ENCODE data around the gene NANOS1.

NANOS1 gene

GRCh38 chr10:119029613-119030420, at the start of gene NANOS1:
TSS of gene NANOS1 (plus strand) at chr10:119029714. CDS start at chr10:119029802, 88 bp downstream.
- peak; percentile 74 for DNase-seq

- DNase-seq: no peak
Measured at GRCh38 chr10:118980135-118980865, 49.2 kb upstream of the NANOS1 start.

DNA sequence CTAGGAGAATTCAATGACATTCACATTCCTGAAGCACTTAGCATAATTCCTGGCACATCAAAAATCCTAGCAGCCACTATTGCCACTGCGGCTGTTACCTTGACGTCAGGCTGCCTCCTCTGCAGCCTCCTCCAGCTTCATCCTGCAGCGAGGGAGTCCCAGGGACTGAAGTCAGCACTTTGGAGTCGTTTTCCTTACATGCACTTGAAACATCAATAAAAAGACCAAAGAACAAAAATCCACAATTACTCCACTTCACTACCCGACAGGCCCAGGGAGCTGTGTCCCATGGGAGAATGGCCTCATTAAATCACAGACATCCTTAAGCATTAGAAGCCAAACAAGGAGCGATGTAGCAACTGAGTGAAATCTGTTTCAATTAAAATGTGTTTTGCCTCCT, 48.6 kb upstream of the NANOS1 start:
- DNase-seq: no peak

- DNase-seq: no peak
Measured at GRCh38 chr10:118981946-118982345, 47.6 kb upstream of the NANOS1 start.

DNA sequence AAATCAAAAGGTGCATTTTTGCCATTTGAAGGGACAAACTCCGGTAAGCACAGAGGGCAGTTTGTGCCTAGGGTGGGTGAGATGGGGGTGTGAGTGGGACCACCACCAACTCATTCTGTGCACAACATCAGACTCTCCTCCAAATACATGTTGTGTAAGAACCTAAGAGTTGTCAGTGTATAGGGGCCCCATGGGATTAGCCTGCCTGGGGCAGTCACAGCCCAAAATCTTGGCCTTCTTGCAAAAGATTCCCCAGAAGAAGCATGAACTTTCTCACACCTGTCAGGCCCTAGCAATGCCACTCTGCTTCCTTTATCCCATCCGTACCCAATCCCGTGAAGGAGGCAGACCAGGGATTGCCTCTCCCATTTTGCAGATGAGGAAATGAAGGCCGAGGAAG, 47.1 kb upstream of the NANOS1 start:
- no peak for DNase-seq

- no peak for DNase-seq
Measured at GRCh38 chr10:118983263-118983662, 46.3 kb upstream of the NANOS1 start.

- DNase-seq: no peak
Measured at GRCh38 chr10:118985576-118985975, 43.9 kb upstream of the NANOS1 start.

DNA sequence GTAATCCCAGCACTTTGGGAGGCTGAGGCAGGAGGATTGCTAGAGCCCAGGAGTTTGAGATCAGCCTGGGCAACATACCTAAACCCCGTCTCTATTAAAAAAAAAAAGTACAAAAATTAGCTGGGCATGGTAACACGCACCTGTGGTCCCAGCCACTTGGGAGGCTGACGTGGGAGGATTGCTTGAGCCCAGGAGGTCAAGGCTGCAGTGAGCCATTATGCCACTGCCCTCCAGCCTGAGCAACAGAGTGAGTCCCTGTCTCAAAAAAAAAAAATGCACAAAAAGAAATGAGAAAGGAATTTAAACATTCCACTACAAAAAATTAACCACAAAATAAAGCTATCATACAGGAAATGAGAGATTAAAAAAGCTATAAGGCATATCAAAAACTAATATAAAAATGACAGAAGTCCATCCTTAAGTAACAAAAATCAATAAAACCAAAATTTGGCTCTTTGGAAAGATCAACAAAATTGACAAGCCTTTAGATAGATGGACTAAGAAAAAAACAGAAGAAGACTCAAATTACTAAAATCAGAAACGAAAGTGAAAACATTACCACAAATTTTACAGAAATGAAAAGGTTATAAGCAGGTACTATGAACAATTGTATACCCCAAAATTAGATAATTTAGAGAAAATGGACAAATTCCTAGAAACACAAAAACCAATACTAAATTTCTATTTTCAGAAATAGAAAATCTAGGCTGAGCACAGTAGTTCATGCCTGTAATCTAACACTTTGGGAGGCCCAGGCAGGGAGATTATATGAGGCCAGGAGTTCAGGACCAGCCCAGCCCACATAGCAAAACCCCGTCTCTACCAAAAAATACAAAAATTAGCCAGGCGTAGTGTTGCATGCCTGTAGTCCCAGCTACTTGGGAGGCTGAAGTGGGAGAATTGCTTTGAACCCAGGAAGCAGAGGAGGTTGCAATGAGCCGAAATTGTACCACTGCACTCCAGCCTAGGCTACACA, 42.4 kb upstream of the NANOS1 start:
- no peak for DNase-seq

DNA sequence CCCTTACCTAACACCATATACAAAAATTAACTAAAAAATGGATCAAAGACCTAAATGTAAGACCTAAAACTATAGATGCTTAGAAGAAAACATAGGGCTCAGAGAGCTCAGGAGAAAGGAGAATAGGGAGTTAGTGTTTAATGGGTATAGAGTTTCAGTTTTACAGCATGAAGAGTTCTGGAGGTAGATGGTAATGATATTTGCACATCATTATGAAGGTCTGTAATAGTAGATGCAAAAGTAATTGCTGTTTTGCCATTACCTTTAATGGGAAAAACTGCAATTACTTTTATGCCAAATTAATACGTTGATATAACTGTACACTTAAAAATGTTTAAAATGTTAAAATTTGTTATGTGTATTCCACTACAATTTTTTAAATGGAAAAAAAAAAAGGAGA, 39.2 kb upstream of the NANOS1 start:
- DNase-seq: no peak

- DNase-seq: no peak
Measured at GRCh38 chr10:118992496-118992895, 37.0 kb upstream of the NANOS1 start.

DNA sequence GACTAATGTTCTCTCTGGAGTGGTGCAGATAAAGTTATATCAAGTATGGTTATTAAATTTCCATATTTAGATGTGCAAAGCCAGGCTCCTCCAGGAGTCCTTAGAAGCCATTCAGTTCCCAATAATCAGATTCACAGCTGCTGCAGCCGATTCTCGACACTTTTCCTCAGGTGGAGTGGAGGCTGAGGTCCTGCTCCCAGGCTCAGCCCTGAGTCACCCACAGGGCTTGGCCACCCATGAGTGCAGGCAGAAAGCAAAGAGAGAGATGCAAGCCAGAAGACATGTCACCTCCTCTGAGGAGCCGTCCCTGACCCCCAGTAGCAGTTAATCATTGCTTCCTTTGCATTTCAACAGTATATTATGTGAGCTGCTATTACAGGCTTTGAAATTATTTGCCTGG, 36.3 kb upstream of the NANOS1 start:
- DNase-seq: no peak

GRCh38 chr10:118994321-118994720, 35.2 kb upstream of the NANOS1 start:
- no peak for DNase-seq

DNA sequence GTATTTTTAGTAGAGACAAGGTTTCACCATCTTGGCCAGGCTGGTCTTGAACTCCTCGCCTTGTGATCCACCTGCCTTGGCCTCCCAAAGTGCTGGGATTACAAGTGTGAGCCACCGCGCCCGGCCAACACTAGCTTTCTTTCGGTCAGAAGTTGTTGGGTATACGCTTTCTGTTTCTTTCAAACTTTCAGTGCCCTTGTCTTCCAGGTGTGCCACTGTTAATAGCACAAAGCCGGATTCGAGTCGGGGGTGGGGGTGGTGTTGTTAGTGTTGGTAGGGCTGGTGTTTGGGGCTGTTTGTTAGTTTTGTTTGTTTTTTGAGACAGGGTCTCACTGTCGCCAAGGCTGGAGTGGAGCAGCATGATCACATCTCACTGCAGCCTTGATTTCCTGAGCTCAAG, 33.8 kb upstream of the NANOS1 start:
- DNase-seq: no peak

GRCh38 chr10:118997379-118997778, 32.1 kb upstream of the NANOS1 start:
- no peak for DNase-seq

DNA sequence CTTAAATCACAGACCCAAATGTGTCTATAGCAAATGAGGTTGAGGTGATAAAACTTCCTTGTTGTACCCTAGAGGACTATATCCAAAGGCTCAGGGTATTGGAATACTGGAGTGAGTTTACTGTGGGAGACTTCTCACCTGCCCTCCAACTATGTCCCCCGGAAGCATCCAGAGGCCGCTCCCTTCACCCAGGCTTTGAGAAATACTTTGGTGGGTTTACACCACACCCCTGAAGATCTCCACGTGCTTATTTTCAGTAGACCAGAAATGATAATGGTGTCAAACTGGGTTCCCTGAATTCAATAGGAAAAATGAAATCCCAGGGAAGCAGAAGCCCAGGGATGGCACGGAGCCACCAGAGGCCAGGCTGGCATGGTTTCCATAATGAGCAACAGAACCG, 31.3 kb upstream of the NANOS1 start:
- DNase-seq: no peak

DNA sequence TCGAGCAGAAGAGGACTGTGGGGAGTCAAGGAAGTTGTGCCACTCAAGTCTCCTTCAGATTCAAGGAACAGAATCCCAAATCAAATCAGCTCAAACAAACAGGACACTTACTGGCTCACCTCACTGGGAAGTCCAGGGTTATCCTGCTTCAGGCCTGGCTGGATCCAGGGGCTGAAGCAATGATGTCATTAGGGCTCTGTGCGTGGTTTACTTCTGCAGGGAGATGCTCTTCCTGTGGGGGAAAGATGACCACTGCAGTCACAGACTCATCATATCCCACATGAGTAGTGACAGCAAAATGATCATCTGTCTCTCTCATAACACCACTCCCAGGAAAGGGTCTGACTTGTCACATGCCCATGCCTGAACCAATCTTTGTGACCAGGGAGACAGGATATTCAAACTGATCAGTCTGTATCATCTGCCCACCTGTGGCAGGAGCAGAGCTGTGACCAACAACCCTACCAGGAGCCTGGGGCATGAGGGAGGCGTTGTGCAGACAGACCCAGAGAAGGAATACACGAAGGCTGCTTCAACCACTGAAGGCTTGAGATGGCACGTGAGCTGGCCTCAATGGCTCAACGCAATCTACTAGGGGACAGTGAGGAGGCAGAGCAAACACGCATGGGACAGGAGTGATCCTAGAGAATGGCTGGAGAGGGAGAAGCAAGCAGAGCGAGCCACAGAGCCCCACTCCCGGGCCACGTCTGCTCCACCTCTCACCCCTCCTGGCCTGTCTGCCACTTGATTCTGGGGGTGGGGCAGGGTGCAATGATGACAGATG, 27.6 kb upstream of the NANOS1 start:
- no peak for DNase-seq

- no peak for DNase-seq
Measured at GRCh38 chr10:119003572-119004289, 25.8 kb upstream of the NANOS1 start.

GRCh38 chr10:119005362-119006043, 24.0 kb upstream of the NANOS1 start:
- no peak for DNase-seq

- no peak for DNase-seq
Measured at GRCh38 chr10:119006451-119007210, 22.9 kb upstream of the NANOS1 start.

DNA sequence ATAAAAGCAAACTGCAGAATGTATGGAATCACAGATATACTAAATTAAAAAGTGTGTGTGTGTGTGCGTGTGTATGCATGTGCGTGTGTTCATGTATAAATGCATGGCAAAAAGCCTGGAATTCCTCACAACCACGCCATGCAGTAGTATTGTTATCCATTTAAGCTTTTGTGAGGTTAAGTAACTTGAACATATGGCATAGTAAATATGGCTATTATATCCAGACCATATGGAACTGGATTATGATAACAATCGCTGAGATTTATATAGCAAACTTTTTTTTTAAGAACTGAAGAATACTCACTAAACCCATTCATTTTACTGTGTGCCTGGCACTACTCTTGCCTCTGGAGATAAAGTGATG, 22.3 kb upstream of the NANOS1 start:
- DNase-seq: no peak
